Lower leg skin (tissue), 4 donors: ENCODE results near the gene USPL1. TPM values are rescaled to one million over a fixed set of nuclear protein-coding genes. Genes with fewer than 3 reads are reported as not detected.

Experiments used
- DNase-seq, 2 donors: peaks; one replicate each; pipeline ENCODE4 v3.0.0-alpha.2; 2019; ENCODE audit warnings: low spot score in 2 of 2
- H3K4me3 ChIP-seq: fragments of 200-600 bp; sonication (generic); 2 replicates; pipeline ENCODE4 v1.5.1; 2017; ENCODE audit warnings: mild to moderate bottlenecking, low read depth; ENCODE audit not compliant: poor library complexity, severe bottlenecking
- POLR2A ChIP-seq, 2 donors: fragments of 450-650 bp; IDR thresholded peaks; one replicate each; pipeline ENCODE4 v1.6.1; 2016 to 2017; ENCODE audit warnings: antibody characterized with exemption in 2 of 2, mild to moderate bottlenecking in 1 of 2, moderate library complexity in 1 of 2
- WGBS, 2 donors: methylation state at CpG; one replicate each; pipeline ENCODE4 v1.1.5; 2018; 5-methylcytosine and 5-hydroxymethylcytosine counted together
- intact Hi-C: fragments of 100-400 bp; cut with DNase I; formaldehyde crosslinking; loops from one replicate; pipeline ENCODE4 v1.15.0; 2023; ENCODE audit warnings: low total_unique reads
- total RNA-seq, 4 donors: library from RNA; depleted of rRNA; stranded (reverse); fragments of >200 nt; gene quantifications; one replicate each; pipeline ENCODE4 v1.1.0, GENCODE V29; 2016
- TF ChIP-seq, protein P1 (sequence below), 3 donors: fragments of 450-650 bp; IDR thresholded peaks; one replicate each; pipeline ENCODE4 v1.5.1; 2016; ENCODE audit warnings: antibody characterized with exemption in 3 of 3, mild to moderate bottlenecking in 3 of 3, moderate library complexity in 2 of 3

USPL1 gene
- total RNA-seq, 4 donors from 2014 or later, result 16.0 to 20.8 (median 18.2) TPM

- no peak for TF ChIP-seq POLR2A (IDR thresholded peaks at IDR 0.05)
- TF ChIP-seq, protein P1, sequence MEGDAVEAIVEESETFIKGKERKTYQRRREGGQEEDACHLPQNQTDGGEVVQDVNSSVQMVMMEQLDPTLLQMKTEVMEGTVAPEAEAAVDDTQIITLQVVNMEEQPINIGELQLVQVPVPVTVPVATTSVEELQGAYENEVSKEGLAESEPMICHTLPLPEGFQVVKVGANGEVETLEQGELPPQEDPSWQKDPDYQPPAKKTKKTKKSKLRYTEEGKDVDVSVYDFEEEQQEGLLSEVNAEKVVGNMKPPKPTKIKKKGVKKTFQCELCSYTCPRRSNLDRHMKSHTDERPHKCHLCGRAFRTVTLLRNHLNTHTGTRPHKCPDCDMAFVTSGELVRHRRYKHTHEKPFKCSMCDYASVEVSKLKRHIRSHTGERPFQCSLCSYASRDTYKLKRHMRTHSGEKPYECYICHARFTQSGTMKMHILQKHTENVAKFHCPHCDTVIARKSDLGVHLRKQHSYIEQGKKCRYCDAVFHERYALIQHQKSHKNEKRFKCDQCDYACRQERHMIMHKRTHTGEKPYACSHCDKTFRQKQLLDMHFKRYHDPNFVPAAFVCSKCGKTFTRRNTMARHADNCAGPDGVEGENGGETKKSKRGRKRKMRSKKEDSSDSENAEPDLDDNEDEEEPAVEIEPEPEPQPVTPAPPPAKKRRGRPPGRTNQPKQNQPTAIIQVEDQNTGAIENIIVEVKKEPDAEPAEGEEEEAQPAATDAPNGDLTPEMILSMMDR (IDR thresholded peaks at IDR 0.05), result no peak
- WGBS, 2 donors, result 55 to 65% methylated on average over 3 of the region's 3 CpGs
- H3K4me3 ChIP-seq, result no peak overlapping the region
- no peak for DNase-seq
- intact Hi-C loops, result no loop called here
These were observed 58.0 kb downstream of the USPL1 start for GRCh38 chr13:30675717-30676116.

GRCh38 chr13:30676672-30677071 lies 59.0 kb downstream of the USPL1 start:
- 65 to 66% methylated on average over 3 of the region's 3 CpGs for WGBS, 2 donors
- intact Hi-C loops, result no loop called here
- no peak for DNase-seq
- TF ChIP-seq, protein P1 (IDR thresholded peaks at IDR 0.05), result no peak
- no peak for TF ChIP-seq POLR2A (IDR thresholded peaks at IDR 0.05)
- no peak overlapping the region for H3K4me3 ChIP-seq

- intact Hi-C loops, result no loop called here
- TF ChIP-seq, protein P1 (IDR thresholded peaks at IDR 0.05), result no peak
- no peak for TF ChIP-seq POLR2A (IDR thresholded peaks at IDR 0.05)
- 35 to 38% methylated on average over 9 of the region's 9 CpGs for WGBS, 2 donors
- no peak for DNase-seq
- H3K4me3 ChIP-seq, result no peak overlapping the region
These were observed 62.0 kb downstream of the USPL1 start for GRCh38 chr13:30679483-30680330.

GRCh38 chr13:30681843-30682242 lies 64.1 kb downstream of the USPL1 start:
- no peak for DNase-seq
- TF ChIP-seq, protein P1 (IDR thresholded peaks at IDR 0.05), result no peak
- TF ChIP-seq POLR2A (IDR thresholded peaks at IDR 0.05), result no peak
- 29 to 44% methylated on average over 2 of the region's 2 CpGs for WGBS, 2 donors
- intact Hi-C loops, result no loop called here
- no peak overlapping the region for H3K4me3 ChIP-seq

DNA sequence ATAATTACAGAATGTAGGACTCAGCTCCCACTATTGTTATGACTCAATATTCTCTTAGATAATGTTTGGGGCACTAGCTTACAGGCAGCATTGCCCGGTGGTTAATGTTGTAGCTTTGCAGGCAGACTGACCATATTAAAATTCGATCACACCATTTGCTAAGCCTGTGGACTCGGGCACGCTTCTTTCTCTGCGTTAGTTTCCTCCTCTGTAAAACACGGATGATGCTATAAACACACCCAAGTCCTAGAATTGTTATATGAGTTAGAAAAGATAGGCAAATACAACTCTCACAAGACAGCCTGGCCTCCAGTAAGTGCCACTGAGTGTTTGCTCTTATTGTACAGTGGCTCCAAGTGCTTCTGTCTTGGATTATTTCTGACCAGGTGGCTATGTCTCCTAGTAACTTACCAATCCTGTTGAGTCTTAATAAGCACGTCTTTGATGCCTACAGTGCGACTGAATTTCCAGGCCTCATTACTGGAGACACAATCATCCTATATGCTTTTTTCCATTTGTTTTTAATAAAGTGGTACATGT lies 67.7 kb downstream of the USPL1 start:
- 77 to 78% methylated on average over 8 of the region's 8 CpGs for WGBS, 2 donors
- no peak for DNase-seq
- H3K4me3 ChIP-seq, result no peak overlapping the region
- no peak for TF ChIP-seq POLR2A (IDR thresholded peaks at IDR 0.05)
- TF ChIP-seq, protein P1 (IDR thresholded peaks at IDR 0.05), result no peak
- intact Hi-C loops, result no loop called here
